Left lung (tissue), 10 donors: ENCODE data around the gene PPARA. TPM values are rescaled to one million over a fixed set of nuclear protein-coding genes. Genes with fewer than 3 reads are reported as not detected.

Experiments used
- ATAC-seq: fragments of 200-7000 bp; cut with Tn5 transposase; one replicate; pipeline ENCODE4 v1.9.1; 2020; ENCODE audit warnings: moderate library complexity
- DNase-seq, 4 donors: peaks; one replicate each; pipeline ENCODE4 v3.0.0-alpha.2; 2013 to 2020
- H3K27ac ChIP-seq, 2 donors: fragments of 200-600 bp; sonication (generic) in 1 of 2; one replicate each; pipeline versions ENCODE4 v1.5.0 to v1.8.0; 2020 to 2021
- H3K27me3 ChIP-seq, 2 donors: fragments of 200-600 bp; sonication (generic) in 1 of 2; one replicate each; pipeline versions ENCODE4 v1.5.0 to v1.8.0; 2020 to 2021
- H3K36me3 ChIP-seq, 2 donors: fragments of 200-600 bp; sonication (generic) in 1 of 2; one replicate each; pipeline versions ENCODE4 v1.5.0 to v1.8.0; 2020 to 2021
- H3K4me1 ChIP-seq, 2 donors: fragments of 200-600 bp; one replicate each; pipeline ENCODE4 v1.8.0; 2021
- H3K4me3 ChIP-seq, 2 donors: fragments of 200-600 bp; sonication (generic) in 1 of 2; one replicate each; pipeline versions ENCODE4 v1.5.0 to v1.8.0; 2020 to 2021; ENCODE audit warnings: mild to moderate bottlenecking in 1 of 2
- H3K9me3 ChIP-seq, 2 donors: fragments of 200-600 bp; sonication (generic) in 1 of 2; one replicate each; pipeline versions ENCODE4 v1.5.0 to v1.8.0; 2020 to 2021
- CTCF ChIP-seq, 2 donors: fragments of 200-600 bp; sonication (generic) in 1 of 2; IDR thresholded peaks; one replicate each; pipeline versions ENCODE4 v1.5.0 to v1.8.0; 2021; ENCODE audit warnings: antibody characterized with exemption in 2 of 2
- intact Hi-C, 2 donors: fragments of 100-400 bp; cut with DNase I; formaldehyde crosslinking; loops; one replicate each; pipeline versions ENCODE4 v1.11.2 to v1.14.2; 2022
- polyA plus RNA-seq, 6 donors: library from polyadenylated mRNA; unstranded; fragments of 120-200 nt; gene quantifications; one replicate each; pipeline ENCODE4 v1.2.1, GENCODE V29; 2013; ENCODE audit not compliant: insufficient read length in 6 of 6
- total RNA-seq, 2 donors: library from RNA; stranded (reverse); fragmentation: NEBNext Ultra II Directional; extraction: Animal tissue kit (Norgen Biotek cat#: 25700); gene quantifications; one replicate each; pipeline ENCODE4 v1.2.1, GENCODE V29; 2021
- donor health status: DM: no; HTN: yes; CAD: no.
- donor health status: DM: no; HTN: no; CAD: no.

The PPARA gene
- total and polyA plus RNA-seq, 8 donors = 13.8 to 22.3 (median 15.8) TPM

- no peak overlapping the region for H3K27ac ChIP-seq
Measured at GRCh38 chr22:46289244-46289891, 139.0 kb downstream of the PPARA start.

GRCh38 chr22:46290121-46290842 lies 140.0 kb downstream of the PPARA start:
- H3K27ac ChIP-seq = no peak overlapping the region

More at GRCh38 chr22:46289244-46289891, 139.0 kb downstream of the PPARA start:
- intact Hi-C loops = no loop called here
- Histone ChIP-seq H3K9me3 (peaks cover 0 to 7% of the 10 kb centered on the region in 2 donors), H3K4me1 (peaks cover 0 to 36% of the 10 kb centered on the region in 2 donors), H3K36me3 (peaks cover 0 to 82% of the 10 kb centered on the region in 2 donors), H3K4me3 (no peak overlapping the region), H3K27me3 (no peaks in the 10 kb centered on the region)
- ATAC-seq = no peak
- DNase-seq = no peak
- TF ChIP-seq CTCF (IDR thresholded peaks at IDR 0.05) = no peak

GRCh38 chr22:46290843-46291785 lies 140.8 kb downstream of the PPARA start:
- no peaks in the 10 kb centered on the region for H3K27me3 ChIP-seq
- no peak for ATAC-seq
- peaks cover 0 to 65% of the 10 kb centered on the region in 2 donors for H3K36me3 ChIP-seq
- intact Hi-C loops = no loop called here
- H3K4me3 ChIP-seq = no peak overlapping the region
- H3K9me3 ChIP-seq = peaks cover 0 to 7% of the 10 kb centered on the region in 2 donors
- DNase-seq = no peak
- H3K4me1 ChIP-seq = peaks cover 0 to 49% of the 10 kb centered on the region in 2 donors
- H3K27ac ChIP-seq = no peak overlapping the region
- no peak for TF ChIP-seq CTCF (IDR thresholded peaks at IDR 0.05)

More at GRCh38 chr22:46290121-46290842, 140.0 kb downstream of the PPARA start:
- intact Hi-C loops = no loop called here
- DNase-seq (no peak), ATAC-seq (no peak)
- no peak for TF ChIP-seq CTCF (IDR thresholded peaks at IDR 0.05)
- Histone ChIP-seq H3K4me1 (peaks cover 0 to 41% of the 10 kb centered on the region in 2 donors), H3K36me3 (peaks cover 0 to 73% of the 10 kb centered on the region in 2 donors), H3K9me3 (peaks cover 0 to 7% of the 10 kb centered on the region in 2 donors), H3K27me3 (no peaks in the 10 kb centered on the region), H3K4me3 (no peak overlapping the region)

- intact Hi-C loops = no loop called here
- Histone ChIP-seq H3K4me3 (no peak overlapping the region), H3K27me3 (no peaks in the 10 kb centered on the region), H3K27ac (no peak overlapping the region), H3K36me3 (peaks cover 0 to 54% of the 10 kb centered on the region in 2 donors), H3K9me3 (peaks cover 0 to 7% of the 10 kb centered on the region in 2 donors), H3K4me1 (peaks cover 3 to 53% of the 10 kb centered on the region in 2 donors)
- no peak for TF ChIP-seq CTCF (IDR thresholded peaks at IDR 0.05)
- no peak for DNase-seq
- ATAC-seq = no peak
Measured at GRCh38 chr22:46292173-46292572, 141.8 kb downstream of the PPARA start.
